ENCODE data around the gene CLHC1. TPM values are rescaled to one million over a fixed set of nuclear protein-coding genes. Genes with fewer than 3 reads are reported as not detected.
A peak's percentile ranks its signal among the peaks of the same experiment; 100 is the strongest.

CLHC1 gene
- total RNA-seq, 1 experiment from 2014 or later = 10.4 TPM

- intact Hi-C loops (cut with micrococcal nuclease; ENCODE audit: unreplicated experiment) = no loop called here
- no peak overlapping the region for H3K4me3 Mint-ChIP-seq (ENCODE audit: low read depth, unreplicated experiment)
- no peak overlapping the region for H3K27ac Mint-ChIP-seq (ENCODE audit: unreplicated experiment)
- H3K9me3 Mint-ChIP-seq (ENCODE audit: low read depth, unreplicated experiment) = no peaks in the 10 kb centered on the region
- no peak for TF ChIP-seq CTCF (IDR thresholded peaks at IDR 0.05; ENCODE audit: unreplicated experiment)
- no peaks in the 10 kb centered on the region for H3K36me3 Mint-ChIP-seq (ENCODE audit: insufficient read depth, unreplicated experiment)
- BruUV-seq (replicated peaks) = no TSS peak
- peak; percentile 24 for DNase-seq
- CTCF ChIA-PET = interaction anchor here (1.5 kb wide), 1 partner anchor 145 kb away, joined by 6 read pairs; no protein-coding TSS in a partner anchor
- H3K4me1 Mint-ChIP-seq (ENCODE audit: low read depth, unreplicated experiment) = peaks cover 75% of the 10 kb centered on the region
- no peaks in the 10 kb centered on the region for H3K27me3 Mint-ChIP-seq (ENCODE audit: unreplicated experiment)
Measured at GRCh38 chr2:55160422-55160821, 71.7 kb downstream of the CLHC1 start.

GRCh38 chr2:55159752-55160151 lies 72.3 kb downstream of the CLHC1 start:
- Mint-ChIP-seq H3K27me3 (ENCODE audit: unreplicated experiment) (no peaks in the 10 kb centered on the region), H3K36me3 (ENCODE audit: insufficient read depth, unreplicated experiment) (no peaks in the 10 kb centered on the region), H3K4me3 (ENCODE audit: low read depth, unreplicated experiment) (no peak overlapping the region), H3K9me3 (ENCODE audit: low read depth, unreplicated experiment) (no peaks in the 10 kb centered on the region), H3K27ac (ENCODE audit: unreplicated experiment) (no peak overlapping the region), H3K4me1 (ENCODE audit: low read depth, unreplicated experiment) (peaks cover 75% of the 10 kb centered on the region)
- no peak for DNase-seq
- intact Hi-C loops (cut with micrococcal nuclease; ENCODE audit: unreplicated experiment) = no loop called here
- CTCF ChIA-PET = interaction anchor here (1.5 kb wide), 1 partner anchor 145 kb away, joined by 6 read pairs; no protein-coding TSS in a partner anchor
- TF ChIP-seq CTCF (IDR thresholded peaks at IDR 0.05; ENCODE audit: unreplicated experiment) = no peak
- no TSS peak for BruUV-seq (replicated peaks)

DNA sequence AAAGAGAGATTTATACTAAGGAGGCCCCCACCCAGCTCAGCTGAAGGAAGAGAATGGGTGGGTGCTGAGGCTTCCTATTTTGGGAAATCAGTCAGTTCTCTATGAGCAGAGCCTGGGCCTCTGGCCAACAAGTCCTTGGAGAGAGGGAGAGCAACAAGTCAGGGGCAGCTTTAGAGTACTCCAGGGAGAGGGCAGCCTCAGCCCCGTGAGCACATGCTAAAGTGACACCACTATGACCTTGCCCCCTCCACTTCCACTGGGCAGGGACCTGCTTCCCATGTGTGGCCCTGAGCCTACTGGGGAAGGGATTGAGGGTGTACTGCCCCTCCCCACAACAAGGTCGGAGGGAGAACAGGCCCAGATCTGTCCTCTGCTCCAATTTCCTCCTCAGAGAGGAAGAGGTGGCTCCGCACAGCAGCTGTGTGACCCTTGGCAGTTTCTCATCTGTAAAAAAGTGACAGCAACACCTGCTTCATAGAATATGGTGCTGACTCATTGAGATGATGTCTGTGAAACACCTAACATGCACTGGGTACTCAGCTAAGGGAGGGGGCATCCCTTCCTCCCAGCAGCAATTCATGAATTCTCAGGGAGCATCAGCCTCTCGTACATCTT lies 72.9 kb downstream of the CLHC1 start:
- H3K4me3 Mint-ChIP-seq (ENCODE audit: low read depth, unreplicated experiment) = no peak overlapping the region
- no peaks in the 10 kb centered on the region for H3K9me3 Mint-ChIP-seq (ENCODE audit: low read depth, unreplicated experiment)
- peaks cover 70% of the 10 kb centered on the region for H3K4me1 Mint-ChIP-seq (ENCODE audit: low read depth, unreplicated experiment)
- no peaks in the 10 kb centered on the region for H3K27me3 Mint-ChIP-seq (ENCODE audit: unreplicated experiment)
- no TSS peak for BruUV-seq (replicated peaks)
- CTCF ChIA-PET = interaction anchor here (1.5 kb wide), 1 partner anchor 144 kb away, joined by 6 read pairs; no protein-coding TSS in a partner anchor
- no peak for DNase-seq
- no peak for TF ChIP-seq CTCF (IDR thresholded peaks at IDR 0.05; ENCODE audit: unreplicated experiment)
- intact Hi-C loops (cut with micrococcal nuclease; ENCODE audit: unreplicated experiment) = no loop called here
- H3K36me3 Mint-ChIP-seq (ENCODE audit: insufficient read depth, unreplicated experiment) = no peaks in the 10 kb centered on the region
- H3K27ac Mint-ChIP-seq (ENCODE audit: unreplicated experiment) = no peak overlapping the region

DNA sequence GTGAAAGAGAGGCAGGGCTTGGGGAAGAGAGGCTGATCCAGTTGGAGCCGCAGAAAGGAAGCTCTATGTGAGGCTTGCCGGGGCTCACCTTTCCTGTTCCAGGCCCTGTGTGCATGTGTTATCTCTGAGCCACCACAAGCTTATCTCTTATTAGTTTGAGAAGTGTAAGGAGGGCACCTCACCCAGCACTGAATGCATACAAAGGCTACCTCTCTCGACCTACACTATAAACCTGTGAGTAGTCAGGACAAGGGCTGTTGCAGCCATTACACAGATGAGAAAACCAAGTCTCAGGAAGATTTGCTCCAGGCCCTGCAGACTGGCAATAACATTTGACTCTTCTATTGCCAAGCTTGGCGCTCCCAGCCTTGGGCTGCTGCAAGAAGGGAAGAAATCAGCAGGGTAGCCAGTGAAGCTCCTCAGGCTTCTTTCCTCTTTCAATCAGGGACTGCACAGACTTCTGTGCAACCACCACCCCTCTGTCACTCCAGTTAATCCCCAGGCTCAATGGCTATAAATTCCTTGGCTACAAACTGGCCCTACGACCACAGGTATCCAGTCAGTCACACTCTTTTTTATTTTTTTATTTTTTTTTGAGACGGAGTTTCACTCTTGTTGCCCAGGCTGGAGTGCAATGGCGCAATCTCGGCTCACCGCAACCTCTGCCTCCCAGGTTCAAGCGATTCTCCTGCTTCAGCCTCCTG lies 73.8 kb downstream of the CLHC1 start:
- peaks cover 61% of the 10 kb centered on the region for H3K4me1 Mint-ChIP-seq (ENCODE audit: low read depth, unreplicated experiment)
- H3K36me3 Mint-ChIP-seq (ENCODE audit: insufficient read depth, unreplicated experiment) = no peaks in the 10 kb centered on the region
- BruUV-seq (replicated peaks) = no TSS peak
- no peak overlapping the region for H3K27ac Mint-ChIP-seq (ENCODE audit: unreplicated experiment)
- no peak for TF ChIP-seq CTCF (IDR thresholded peaks at IDR 0.05; ENCODE audit: unreplicated experiment)
- intact Hi-C loops (cut with micrococcal nuclease; ENCODE audit: unreplicated experiment) = no loop called here
- CTCF ChIA-PET = interaction anchor here (0.6 kb wide), 2 partner anchors 12 to 173 kb away, joined by 3 to 5 read pairs; no protein-coding TSS in a partner anchor
- H3K4me3 Mint-ChIP-seq (ENCODE audit: low read depth, unreplicated experiment) = no peak overlapping the region
- no peaks in the 10 kb centered on the region for H3K27me3 Mint-ChIP-seq (ENCODE audit: unreplicated experiment)
- DNase-seq = peak; percentile 24
- H3K9me3 Mint-ChIP-seq (ENCODE audit: low read depth, unreplicated experiment) = no peaks in the 10 kb centered on the region

All from Calu3 (cell line).